Measurements from ENCODE around the gene ZFP42.
"Not testable (repeated sequence)": the region's sequence is repeated elsewhere in the genome, so short reads cannot be mapped to it uniquely, and the experiment has no call there.

- TF ChIP-seq POLR2A (IDR thresholded peaks at IDR 0.05; ENCODE audit: borderline replicate concordance, extremely low read depth, insufficient read depth, insufficient read length); CTCF (IDR thresholded peaks at IDR 0.05 in 2 of 3, conservative IDR thresholded peaks at IDR 0.05 in 1 of 3; ENCODE audit: borderline replicate concordance in 1 of 3, insufficient read depth in 1 of 3, low read depth in 2 of 3, low read length in 2 of 3); YY1 (IDR thresholded peaks at IDR 0.05; ENCODE audit: extremely low read depth, insufficient replicate concordance, low read depth, low read length); MAX (IDR thresholded peaks at IDR 0.05); CEBPB (IDR thresholded peaks at IDR 0.05; ENCODE audit: low read depth): not testable (repeated sequence)
Observed at GRCh38 chr4:187997991-187998390, 2.4 kb downstream of the ZFP42 start.
